ENCODE data around the gene CYTH4. TPM values are rescaled to one million over a fixed set of nuclear protein-coding genes. Genes with fewer than 3 reads are reported as not detected.

The CYTH4 gene
- total RNA-seq, 4 donors from 2014 or later = 13.5 to 75.9 (median 22.5) TPM

DNA sequence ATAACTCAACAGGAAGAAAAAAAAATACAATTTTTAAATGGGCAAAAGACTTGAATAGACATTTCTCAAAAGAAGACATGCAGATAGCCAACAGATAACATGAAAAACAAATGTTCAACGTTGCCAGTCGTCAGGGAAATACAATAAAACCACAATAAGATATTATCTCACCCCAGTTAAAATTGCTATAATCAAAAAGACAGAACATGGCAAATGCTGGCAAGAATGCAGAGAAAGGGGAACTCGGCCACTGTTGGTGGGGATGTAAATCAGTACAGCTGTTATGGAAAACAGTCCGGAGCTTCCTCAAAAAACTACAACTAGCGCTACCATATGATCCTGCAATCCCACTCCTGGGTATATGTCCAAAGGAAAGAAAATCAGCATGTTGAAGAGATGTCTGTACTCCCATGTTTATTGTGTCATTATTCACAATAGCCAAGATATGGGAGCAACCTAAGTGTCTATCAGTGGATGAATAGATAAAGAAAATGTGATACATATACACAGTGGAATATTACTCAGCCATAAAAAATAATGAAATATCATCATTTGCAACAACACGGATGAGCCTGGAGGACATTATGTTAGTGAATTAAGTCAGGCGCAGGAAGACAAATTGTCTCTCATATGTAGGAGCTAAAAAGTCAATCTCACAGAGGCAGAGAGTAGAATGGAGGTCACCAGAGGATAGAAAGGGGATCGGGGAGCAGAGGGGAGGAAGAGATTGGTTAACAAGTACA, 12.2 kb upstream of the CYTH4 start:
- H3K27me3 ChIP-seq = no peaks in the 10 kb centered on the region
- H3K4me3 ChIP-seq = no peak overlapping the region
- H3K27ac ChIP-seq = no peak overlapping the region
- no peaks in the 10 kb centered on the region for H3K36me3 ChIP-seq
- H3K9me3 ChIP-seq = no peaks in the 10 kb centered on the region
- peaks cover 0 to 17% (median 7%) of the 10 kb centered on the region in 4 donors for H3K4me1 ChIP-seq
- DNase-seq = no peak
- TF ChIP-seq, protein P1, sequence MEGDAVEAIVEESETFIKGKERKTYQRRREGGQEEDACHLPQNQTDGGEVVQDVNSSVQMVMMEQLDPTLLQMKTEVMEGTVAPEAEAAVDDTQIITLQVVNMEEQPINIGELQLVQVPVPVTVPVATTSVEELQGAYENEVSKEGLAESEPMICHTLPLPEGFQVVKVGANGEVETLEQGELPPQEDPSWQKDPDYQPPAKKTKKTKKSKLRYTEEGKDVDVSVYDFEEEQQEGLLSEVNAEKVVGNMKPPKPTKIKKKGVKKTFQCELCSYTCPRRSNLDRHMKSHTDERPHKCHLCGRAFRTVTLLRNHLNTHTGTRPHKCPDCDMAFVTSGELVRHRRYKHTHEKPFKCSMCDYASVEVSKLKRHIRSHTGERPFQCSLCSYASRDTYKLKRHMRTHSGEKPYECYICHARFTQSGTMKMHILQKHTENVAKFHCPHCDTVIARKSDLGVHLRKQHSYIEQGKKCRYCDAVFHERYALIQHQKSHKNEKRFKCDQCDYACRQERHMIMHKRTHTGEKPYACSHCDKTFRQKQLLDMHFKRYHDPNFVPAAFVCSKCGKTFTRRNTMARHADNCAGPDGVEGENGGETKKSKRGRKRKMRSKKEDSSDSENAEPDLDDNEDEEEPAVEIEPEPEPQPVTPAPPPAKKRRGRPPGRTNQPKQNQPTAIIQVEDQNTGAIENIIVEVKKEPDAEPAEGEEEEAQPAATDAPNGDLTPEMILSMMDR (IDR thresholded peaks at IDR 0.05) = no peak
- TF ChIP-seq POLR2A (IDR thresholded peaks at IDR 0.05) = no peak

DNA sequence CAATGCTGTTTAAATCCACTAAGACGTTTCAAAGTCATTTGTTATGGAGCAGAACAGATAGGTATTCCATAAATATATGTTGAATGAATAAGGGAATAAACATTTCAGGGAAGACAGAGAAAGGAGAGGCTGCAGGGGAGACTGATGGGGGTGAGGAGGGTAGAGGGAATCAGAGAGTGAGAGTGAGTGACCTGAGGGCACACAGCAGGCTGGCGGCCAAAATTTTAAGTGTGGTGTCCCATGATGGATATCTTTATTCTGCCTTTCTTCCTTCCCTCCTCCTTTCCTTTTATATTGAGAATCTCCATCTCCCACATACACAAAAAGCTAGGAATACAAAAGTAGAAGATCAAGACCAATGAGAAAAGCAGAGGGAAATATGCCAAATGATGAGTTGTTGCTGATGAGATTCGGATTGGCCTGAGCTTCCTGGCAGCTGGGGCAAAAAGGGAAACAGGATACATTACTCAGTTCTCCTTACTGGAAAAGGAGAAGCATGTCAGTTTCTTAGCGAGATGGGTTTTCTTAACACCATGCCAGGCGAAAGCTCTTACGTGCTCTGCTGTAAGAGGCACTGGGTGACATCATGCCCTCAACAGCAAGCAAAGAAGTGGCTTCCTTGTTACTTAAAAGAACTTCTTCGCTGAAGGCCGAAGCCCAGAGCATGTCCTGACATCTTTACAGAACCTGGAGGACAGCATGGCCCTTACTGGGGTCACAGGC, 11.2 kb upstream of the CYTH4 start:
- no peak for DNase-seq
- no peak for TF ChIP-seq POLR2A (IDR thresholded peaks at IDR 0.05)
- TF ChIP-seq, protein P1 (IDR thresholded peaks at IDR 0.05) = no peak
- no peaks in the 10 kb centered on the region for H3K9me3 ChIP-seq
- H3K4me1 ChIP-seq = peaks cover 0 to 27% (median 7%) of the 10 kb centered on the region in 4 donors
- no peak overlapping the region for H3K27ac ChIP-seq
- H3K27me3 ChIP-seq = no peaks in the 10 kb centered on the region
- no peaks in the 10 kb centered on the region for H3K36me3 ChIP-seq
- H3K4me3 ChIP-seq = no peak overlapping the region

DNA sequence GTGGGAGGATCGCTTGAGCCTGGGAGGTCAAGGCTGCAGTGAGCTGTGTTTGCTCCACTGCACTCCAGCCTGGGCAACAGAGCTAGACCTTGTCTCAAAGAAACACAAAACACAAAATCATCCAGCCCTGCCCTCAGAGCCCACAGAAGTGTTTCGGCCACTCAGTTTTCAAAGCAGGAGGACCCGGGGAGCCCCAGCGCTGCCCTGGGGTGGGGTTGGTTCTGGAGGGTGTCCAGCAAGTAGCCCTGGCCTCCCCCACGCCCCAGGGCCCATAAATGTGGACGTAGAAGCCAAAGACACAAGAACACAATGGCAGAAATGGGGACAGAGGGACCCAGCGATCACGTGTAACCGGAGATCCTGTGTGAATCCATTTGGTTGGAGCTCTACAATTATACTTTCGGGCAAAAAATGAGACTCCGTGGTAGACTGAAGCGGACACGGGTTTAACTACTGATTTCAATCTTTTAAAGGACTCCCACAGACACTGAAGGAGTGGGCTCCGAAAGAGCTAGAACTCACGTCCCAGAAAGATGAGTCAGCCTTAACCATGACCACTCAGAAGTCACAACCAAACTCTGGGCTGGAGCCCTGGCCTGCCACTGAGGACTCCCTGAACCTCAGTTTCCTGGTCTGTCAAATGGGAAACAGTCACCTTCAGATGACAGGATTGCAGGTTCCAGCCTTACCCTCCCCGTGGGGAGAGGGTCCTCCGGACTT, 9.0 kb upstream of the CYTH4 start:
- Histone ChIP-seq H3K4me1 (peaks cover 0 to 20% (median 5%) of the 10 kb centered on the region in 4 donors), H3K27ac (peak overlapping the region in 1 of 4 donors; percentile 52), H3K9me3 (no peaks in the 10 kb centered on the region), H3K27me3 (no peaks in the 10 kb centered on the region), H3K36me3 (no peaks in the 10 kb centered on the region), H3K4me3 (no peak overlapping the region)
- DNase-seq = no peak
- TF ChIP-seq POLR2A (IDR thresholded peaks at IDR 0.05) = no peak
- TF ChIP-seq, protein P1 (IDR thresholded peaks at IDR 0.05) = no peak

- TF ChIP-seq, protein P1 (IDR thresholded peaks at IDR 0.05) = no peak
- TF ChIP-seq POLR2A (IDR thresholded peaks at IDR 0.05) = no peak
- Histone ChIP-seq H3K36me3 (no peaks in the 10 kb centered on the region), H3K4me1 (peaks cover 0 to 20% (median 5%) of the 10 kb centered on the region in 4 donors), H3K27ac (peak overlapping the region in 1 of 4 donors; percentile 52), H3K9me3 (no peaks in the 10 kb centered on the region), H3K27me3 (no peaks in the 10 kb centered on the region), H3K4me3 (no peak overlapping the region)
- no peak for DNase-seq
These were observed 8.5 kb upstream of the CYTH4 start for GRCh38 chr22:37273846-37274225.

DNA sequence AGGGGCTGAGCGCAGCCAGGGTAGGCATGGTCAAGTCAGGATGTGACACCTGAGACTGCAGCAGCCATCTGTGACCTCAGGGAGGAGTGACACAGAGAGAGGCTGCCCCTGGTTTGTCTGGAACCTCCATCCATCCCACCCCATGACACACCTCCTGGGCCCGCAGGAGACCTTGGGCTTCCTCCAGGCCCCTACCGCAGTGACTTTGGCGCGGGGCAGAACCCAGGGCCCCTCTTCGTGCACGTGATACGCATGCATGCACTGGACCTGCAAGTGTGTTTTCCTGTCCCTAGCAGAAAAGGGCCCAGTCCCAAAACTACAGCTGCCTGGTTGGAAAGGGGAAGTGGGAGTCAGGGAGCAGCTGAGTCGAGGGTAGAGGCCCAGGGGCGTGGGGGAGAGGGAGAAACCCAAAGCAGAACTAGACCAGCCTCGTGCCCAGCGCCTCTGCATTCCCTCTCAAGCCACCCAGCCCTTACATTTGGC, 7.9 kb upstream of the CYTH4 start:
- H3K27me3 ChIP-seq = no peaks in the 10 kb centered on the region
- peaks cover 0 to 20% (median 5%) of the 10 kb centered on the region in 4 donors for H3K4me1 ChIP-seq
- peak overlapping the region in 1 of 4 donors; percentile 52 for H3K27ac ChIP-seq
- H3K9me3 ChIP-seq = no peaks in the 10 kb centered on the region
- no peak for TF ChIP-seq POLR2A (IDR thresholded peaks at IDR 0.05)
- TF ChIP-seq, protein P1 (IDR thresholded peaks at IDR 0.05) = no peak
- no peak overlapping the region for H3K4me3 ChIP-seq
- DNase-seq = peak in 2 of 3 donors; percentile 66 to 70
- no peaks in the 10 kb centered on the region for H3K36me3 ChIP-seq

Measured in Peyer's patch (tissue), 4 donors.